Measurements from ENCODE around the gene WNT5B. TPM values are rescaled to one million over a fixed set of nuclear protein-coding genes. Genes with fewer than 3 reads are reported as not detected.
A peak's percentile ranks its signal among the peaks of the same experiment; 100 is the strongest.

Gene WNT5B
- total RNA-seq, 4 donors from 2014 or later: 11.7 to 34.1 (median 17.6) TPM

DNA sequence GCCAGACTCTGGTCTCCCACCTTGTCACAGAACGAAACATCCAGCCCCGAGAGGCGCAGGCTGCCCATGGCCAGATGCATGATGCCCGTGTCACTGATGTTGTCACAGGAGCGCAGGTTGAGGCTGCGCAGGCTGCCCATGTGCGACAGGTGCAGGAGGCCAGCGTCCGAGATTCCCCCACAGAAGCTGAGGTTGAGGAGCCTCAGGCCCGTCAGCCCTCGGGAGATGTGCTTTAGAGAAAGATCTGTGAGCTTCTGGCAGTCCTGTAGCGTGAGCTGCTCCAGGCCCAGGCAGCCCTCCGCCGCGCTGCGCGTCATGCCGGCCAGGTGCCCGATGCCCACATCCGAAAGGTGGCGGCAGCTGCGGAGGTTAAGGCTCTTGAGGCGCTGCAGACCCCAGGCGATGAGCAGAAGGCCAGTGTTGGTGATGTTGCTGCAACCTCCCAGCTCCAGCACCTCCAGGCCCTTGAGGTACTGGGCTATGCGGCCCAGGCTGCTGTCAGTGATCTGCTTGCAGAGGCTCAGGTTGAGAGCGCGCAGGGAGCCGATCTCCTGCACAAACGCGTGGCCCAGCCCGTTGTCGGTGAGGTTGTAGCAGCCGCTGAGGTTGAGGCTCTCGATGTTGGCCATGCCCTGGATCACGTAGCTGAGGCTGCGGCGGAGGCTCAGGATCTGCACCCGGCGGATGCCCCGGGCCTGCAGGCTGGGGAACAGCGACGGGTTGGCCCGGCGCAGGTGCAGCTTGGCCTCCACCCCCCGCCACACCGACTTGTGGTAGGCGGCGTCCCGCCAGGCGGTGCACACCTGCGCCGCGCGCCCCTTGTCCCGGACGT lies 35.6 kb upstream of the WNT5B start:
- H3K36me3 ChIP-seq: no peaks in the 10 kb centered on the region
- 8% methylated on average over 25 to 37 of the region's 56 CpGs for WGBS, 2 donors
- H3K4me3 ChIP-seq: peak overlapping the region; percentile 53 to 90 (median 72)
- H3K9me3 ChIP-seq: no peaks in the 10 kb centered on the region
- no peaks in the 10 kb centered on the region for H3K27me3 ChIP-seq
- H3K4me1 ChIP-seq: peaks cover 0 to 62% (median 31%) of the 10 kb centered on the region in 4 donors
- H3K27ac ChIP-seq: peak overlapping the region; percentile 82 to 98 (median 93)
- no peak for DNase-seq (ENCODE audit: low spot score in 2 of 2)
- TF ChIP-seq EP300 (IDR thresholded peaks at IDR 0.05): peak in 1 of 2 donors; percentile 55
- TF ChIP-seq, protein P1, sequence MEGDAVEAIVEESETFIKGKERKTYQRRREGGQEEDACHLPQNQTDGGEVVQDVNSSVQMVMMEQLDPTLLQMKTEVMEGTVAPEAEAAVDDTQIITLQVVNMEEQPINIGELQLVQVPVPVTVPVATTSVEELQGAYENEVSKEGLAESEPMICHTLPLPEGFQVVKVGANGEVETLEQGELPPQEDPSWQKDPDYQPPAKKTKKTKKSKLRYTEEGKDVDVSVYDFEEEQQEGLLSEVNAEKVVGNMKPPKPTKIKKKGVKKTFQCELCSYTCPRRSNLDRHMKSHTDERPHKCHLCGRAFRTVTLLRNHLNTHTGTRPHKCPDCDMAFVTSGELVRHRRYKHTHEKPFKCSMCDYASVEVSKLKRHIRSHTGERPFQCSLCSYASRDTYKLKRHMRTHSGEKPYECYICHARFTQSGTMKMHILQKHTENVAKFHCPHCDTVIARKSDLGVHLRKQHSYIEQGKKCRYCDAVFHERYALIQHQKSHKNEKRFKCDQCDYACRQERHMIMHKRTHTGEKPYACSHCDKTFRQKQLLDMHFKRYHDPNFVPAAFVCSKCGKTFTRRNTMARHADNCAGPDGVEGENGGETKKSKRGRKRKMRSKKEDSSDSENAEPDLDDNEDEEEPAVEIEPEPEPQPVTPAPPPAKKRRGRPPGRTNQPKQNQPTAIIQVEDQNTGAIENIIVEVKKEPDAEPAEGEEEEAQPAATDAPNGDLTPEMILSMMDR (IDR thresholded peaks at IDR 0.05): no peak

DNA sequence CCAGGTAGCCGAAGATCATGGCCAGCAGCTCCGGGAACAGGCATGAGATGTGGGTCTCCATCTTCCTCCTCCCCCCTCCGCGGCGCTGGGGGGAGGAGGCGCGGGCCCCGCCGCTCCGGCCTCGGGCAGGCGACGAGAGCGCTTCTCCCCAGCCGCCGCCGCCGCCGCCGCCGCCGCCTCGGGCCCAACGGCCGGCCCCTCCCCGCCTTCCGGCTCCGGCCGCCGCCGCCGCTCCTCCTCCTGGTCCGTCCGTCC lies 35.1 kb upstream of the WNT5B start:
- DNase-seq (ENCODE audit: low spot score in 2 of 2): no peak
- Histone ChIP-seq H3K4me1 (peaks cover 0 to 57% (median 31%) of the 10 kb centered on the region in 4 donors), H3K27ac (peak overlapping the region; percentile 82 to 98 (median 93)), H3K36me3 (no peaks in the 10 kb centered on the region), H3K27me3 (no peaks in the 10 kb centered on the region), H3K4me3 (peak overlapping the region; percentile 53 to 90 (median 72)), H3K9me3 (no peaks in the 10 kb centered on the region)
- whole genome bisulfite sequencing, 2 donors: 0% methylated on average over 1 of the region's 34 CpGs; no CpG with 5 or more reads in 1 of the 2 donors
- TF ChIP-seq POLR2A (IDR thresholded peaks at IDR 0.05): peak in 1 of 2 donors; percentile 63
- TF ChIP-seq, protein P1 (IDR thresholded peaks at IDR 0.05): no peak
- TF ChIP-seq EP300 (IDR thresholded peaks at IDR 0.05): no peak

DNA sequence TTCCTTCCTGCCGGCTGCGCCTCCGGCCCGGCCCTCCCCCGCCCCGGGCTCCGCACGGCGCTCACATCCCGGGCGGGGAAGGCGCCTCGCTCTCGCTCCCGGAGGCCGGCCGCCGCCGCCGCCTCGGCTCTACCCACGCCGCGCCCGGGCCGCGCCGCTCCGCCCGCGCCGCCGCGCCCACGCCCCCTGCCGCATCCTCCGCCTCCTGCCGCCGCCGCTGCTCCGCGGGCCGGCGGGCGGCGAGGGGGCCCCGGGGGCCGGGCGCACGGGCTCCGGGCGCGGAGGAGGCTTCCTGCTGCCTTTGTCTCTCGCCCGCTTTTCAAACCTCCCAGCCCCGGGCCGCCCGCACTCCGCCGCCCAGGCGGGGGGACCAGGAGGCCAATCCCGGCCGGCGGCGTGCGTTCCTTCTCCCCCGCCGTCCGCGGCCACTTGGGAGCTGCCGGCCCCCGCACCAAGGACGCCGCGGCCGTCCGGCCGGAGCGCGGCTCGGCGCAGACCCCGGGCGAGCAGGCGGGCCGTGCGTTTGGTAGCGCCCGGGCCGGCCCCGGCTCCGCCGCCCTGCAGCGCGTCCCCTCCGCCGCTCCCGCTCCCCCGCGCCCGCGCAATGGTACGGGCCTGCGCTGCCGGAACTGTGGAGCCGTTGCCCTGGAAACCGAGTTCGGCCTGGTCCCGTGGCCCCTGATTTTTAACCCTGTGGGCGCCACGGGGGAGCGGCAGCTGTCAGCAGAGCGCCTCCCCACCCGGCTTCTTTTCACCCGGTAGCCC lies 34.6 kb upstream of the WNT5B start, which contains the start of gene FBXL14:
FBXL14 (minus strand) TSS at position 321 of the 765 bp plus-strand sequence. CDS start 515 bp downstream, outside the sequence.
- peak; percentile 83 to 87 for DNase-seq (ENCODE audit: low spot score in 2 of 2)
- WGBS, 2 donors: 0 to 1% methylated on average over 12 to 80 of the region's 115 CpGs
- Histone ChIP-seq H3K9me3 (no peaks in the 10 kb centered on the region), H3K4me3 (peak within 1 kb of the TSS; percentile 53 to 90 (median 72)), H3K4me1 (peaks cover 0 to 55% (median 31%) of the 10 kb centered on the region in 4 donors), H3K36me3 (no peaks in the 10 kb centered on the region), H3K27ac (peak within 1 kb of the TSS; percentile 90 to 98 (median 96)), H3K27me3 (no peaks in the 10 kb centered on the region)
- TF ChIP-seq POLR2A (IDR thresholded peaks at IDR 0.05) (peak; percentile 47 to 78), EP300 (IDR thresholded peaks at IDR 0.05) (peak in 1 of 2 donors; percentile 68)
- TF ChIP-seq, protein P1 (IDR thresholded peaks at IDR 0.05): peak in 2 of 5 experiments; percentile 30 to 53

DNA sequence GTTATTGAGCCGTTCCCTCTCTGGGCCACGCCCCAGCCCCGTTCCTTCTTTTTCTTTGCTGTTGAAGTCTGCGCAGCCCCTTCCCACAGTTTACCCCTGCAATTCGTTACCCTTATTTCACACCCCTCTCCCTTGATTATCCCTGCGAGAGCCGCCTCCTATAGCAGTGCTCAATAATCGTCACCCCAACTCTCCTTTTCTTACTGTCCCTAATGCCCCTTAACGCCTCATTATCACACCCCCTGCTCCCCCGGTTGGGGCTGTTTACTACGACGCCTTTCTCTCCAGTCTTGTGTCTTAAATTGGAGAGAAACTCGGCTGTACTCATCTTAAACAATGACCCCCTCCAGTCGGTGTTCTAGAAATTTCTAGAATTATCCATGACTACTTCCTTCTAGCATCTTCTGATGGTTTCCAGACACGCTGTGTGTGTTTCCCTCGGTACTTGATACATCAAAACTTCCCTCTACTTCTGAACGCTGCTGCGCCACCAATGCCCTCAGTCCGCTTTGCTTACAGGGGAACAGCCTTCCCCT lies 33.9 kb upstream of the WNT5B start:
- H3K4me1 ChIP-seq: peaks cover 0 to 49% (median 31%) of the 10 kb centered on the region in 4 donors
- H3K27ac ChIP-seq: peak overlapping the region; percentile 90 to 98 (median 96)
- peak in 1 of 2 donors; percentile 56 for DNase-seq (ENCODE audit: low spot score in 2 of 2)
- peak overlapping the region; percentile 44 to 69 (median 59) for H3K4me3 ChIP-seq
- TF ChIP-seq EP300 (IDR thresholded peaks at IDR 0.05): peak in 1 of 2 donors; percentile 82
- no peak for TF ChIP-seq POLR2A (IDR thresholded peaks at IDR 0.05)
- H3K27me3 ChIP-seq: no peaks in the 10 kb centered on the region
- 5 to 8% methylated on average over 19 of the region's 19 CpGs for WGBS, 2 donors
- H3K36me3 ChIP-seq: no peaks in the 10 kb centered on the region
- H3K9me3 ChIP-seq: no peaks in the 10 kb centered on the region

DNA sequence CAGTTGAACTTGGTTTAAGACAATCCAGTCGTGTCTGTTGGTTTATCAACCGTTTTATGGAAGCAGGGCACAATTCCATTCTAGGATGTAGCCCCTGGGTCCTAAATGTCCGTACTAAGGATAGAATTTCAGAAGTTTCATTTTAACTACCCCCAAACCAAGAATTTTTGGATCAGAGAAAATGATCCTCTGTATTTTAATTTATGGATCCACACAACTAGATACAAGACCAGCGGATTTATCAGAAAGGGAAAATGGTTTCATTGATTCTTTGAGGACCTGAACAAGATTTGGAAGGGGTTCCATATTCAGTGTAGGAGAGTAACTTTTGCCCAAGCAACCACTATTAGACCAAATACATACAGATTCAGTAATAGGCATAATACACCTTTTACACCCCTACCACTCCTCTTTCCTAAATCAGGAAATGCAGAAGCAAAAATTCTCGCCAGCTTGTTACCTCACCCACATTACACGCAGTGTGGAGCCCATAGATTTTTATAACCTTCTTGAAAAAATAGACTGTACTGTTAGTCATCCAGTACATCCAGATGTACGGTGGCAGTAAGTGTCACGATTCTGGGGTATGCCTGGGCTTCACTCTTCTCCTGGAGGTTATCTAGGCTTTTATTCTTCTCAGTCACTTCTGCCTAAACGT lies 33.2 kb upstream of the WNT5B start:
- Histone ChIP-seq H3K27me3 (no peaks in the 10 kb centered on the region), H3K9me3 (no peaks in the 10 kb centered on the region), H3K4me3 (peak overlapping the region in 3 of 4 donors; percentile 53 to 69 (median 65)), H3K4me1 (peaks cover 0 to 41% (median 26%) of the 10 kb centered on the region in 4 donors), H3K36me3 (no peaks in the 10 kb centered on the region), H3K27ac (peak overlapping the region; percentile 90 to 98 (median 96))
- no peak for DNase-seq (ENCODE audit: low spot score in 2 of 2)
- TF ChIP-seq, protein P1 (IDR thresholded peaks at IDR 0.05): no peak
- TF ChIP-seq POLR2A (IDR thresholded peaks at IDR 0.05) (no peak), EP300 (IDR thresholded peaks at IDR 0.05) (no peak)
- WGBS, 2 donors: 69 to 71% methylated on average over 9 of the region's 9 CpGs

Measured in tibial nerve (tissue), 4 donors.